Measurements from ENCODE around the gene PROSER2. TPM values are rescaled to one million over a fixed set of nuclear protein-coding genes. Genes with fewer than 3 reads are reported as not detected.

PROSER2 gene
- total and polyA plus RNA-seq, 2 donors (not counting 1 experiment from before 2014, with no cell fraction given) = 0.07 TPM; not detected in 1

DNA sequence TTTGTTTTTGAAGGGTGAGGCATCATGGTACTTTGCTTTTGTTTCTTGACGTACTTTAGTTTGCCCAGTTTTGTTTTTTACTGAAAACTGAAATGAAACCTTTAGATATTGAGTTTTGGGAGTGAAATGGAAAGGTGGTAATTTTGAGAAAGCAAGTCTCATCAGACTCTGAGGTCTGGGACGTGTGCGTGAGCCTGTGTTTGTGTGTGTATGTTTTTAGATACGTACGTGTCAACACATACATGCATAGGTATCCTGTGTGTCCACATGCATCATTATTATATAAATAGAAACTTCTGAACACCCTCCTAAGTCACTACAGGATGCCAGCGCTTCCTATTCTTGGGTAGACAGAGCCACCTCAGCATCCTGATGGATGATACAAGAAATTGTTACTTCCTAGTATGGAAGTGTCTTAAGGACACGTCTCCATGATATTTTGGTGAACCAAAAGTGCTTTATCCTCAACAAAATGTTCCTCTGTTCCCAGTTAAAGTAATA is 47.8 kb downstream of the PROSER2 start:
- Histone ChIP-seq H3K4me2 (replicated peaks; ENCODE audit: low read depth, low read length, poor library complexity, severe bottlenecking) (no peak overlapping the region), H3K9ac (ENCODE audit: low read length) (no peak overlapping the region), H3K4me3 (ENCODE audit: control extremely low read depth in 1 of 5, extremely low read depth in 1 of 5, insufficient read depth in 1 of 5, low read depth in 2 of 5, low read length in 4 of 5) (no peak overlapping the region), H3K27me3 (replicated peaks in 1 of 4; ENCODE audit: control extremely low read depth in 1 of 4, control insufficient read depth in 3 of 4, insufficient read depth in 4 of 4, low read length in 3 of 4) (peaks cover 0 to 5% (median 2%) of the 10 kb centered on the region in 4 experiments), H3K9me3 (ENCODE audit: control extremely low read depth in 1 of 3, control insufficient read depth in 2 of 3, insufficient read depth in 1 of 3, low read length in 2 of 3) (no peaks in the 10 kb centered on the region), H3K27ac (ENCODE audit: low read length in 2 of 2) (no peak overlapping the region), H3K79me2 (ENCODE audit: control insufficient read depth, insufficient read depth, low read length) (no peaks in the 10 kb centered on the region), H2AFZ (ENCODE audit: insufficient read depth, low read depth, low read length, poor library complexity, severe bottlenecking) (no peak overlapping the region), H3K36me3 (replicated peaks in 1 of 2; ENCODE audit: control extremely low read depth in 1 of 2, control insufficient read depth in 1 of 2, extremely low read depth in 1 of 2, insufficient read depth in 2 of 2, low read length in 1 of 2) (no peaks in the 10 kb centered on the region), H3K4me1 (ENCODE audit: control insufficient read depth in 2 of 2, insufficient read depth in 2 of 2, low read length in 2 of 2) (peaks cover 5 to 6% of the 10 kb centered on the region in 2 donors), H4K20me1 (ENCODE audit: control insufficient read depth, insufficient read depth, low read length, poor library complexity, severe bottlenecking) (no peaks in the 10 kb centered on the region)
- Mint-ChIP-seq H3K9me3 (ENCODE audit: insufficient read depth) (no peaks in the 10 kb centered on the region), H3K4me3 (no peak overlapping the region), H3K27ac (no peak overlapping the region), H3K4me1 (peaks cover 2% of the 10 kb centered on the region), H3K27me3 (peaks cover 18% of the 10 kb centered on the region)
- DNase-seq = no peak
- ChIA-PET CTCF (no interaction called here), POLR2A (no interaction called here)
- no peak for ATAC-seq (ENCODE audit: low read depth)
- TF ChIP-seq CTCF (IDR thresholded peaks at IDR 0.05) = no peak
- no peak for TF ChIP-seq EZH2 (IDR thresholded peaks at IDR 0.05; ENCODE audit: borderline replicate concordance, insufficient read depth, low read depth, low read length, poor library complexity, severe bottlenecking)
- intact Hi-C loops (cut with micrococcal nuclease) = no loop called here
- WGBS (ENCODE audit: insufficient coverage) = 71% methylated on average over 1 of the region's 7 CpGs

DNA sequence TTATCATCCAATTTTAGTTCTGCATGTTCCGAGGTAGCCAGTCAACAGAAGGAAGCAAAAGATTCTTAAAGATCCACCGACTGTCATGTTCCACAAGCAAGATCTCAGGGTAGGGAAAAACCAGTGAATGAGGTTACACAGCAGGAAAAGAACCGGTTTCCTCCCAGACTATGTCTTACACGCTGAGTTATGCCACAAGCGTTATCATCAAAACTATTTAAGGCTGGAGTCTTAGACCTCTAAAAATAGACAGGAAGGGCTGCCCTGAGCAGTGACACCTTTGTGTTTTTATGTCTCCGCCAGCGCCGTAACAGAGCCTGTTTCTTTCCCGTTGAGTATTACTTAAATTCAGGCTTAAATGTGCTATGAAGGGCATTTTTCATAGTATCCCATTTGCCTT is 48.3 kb downstream of the PROSER2 start:
- H3K9ac ChIP-seq (ENCODE audit: low read length) = no peak overlapping the region
- peaks cover 5 to 6% of the 10 kb centered on the region in 2 donors for H3K4me1 ChIP-seq (ENCODE audit: control insufficient read depth in 2 of 2, insufficient read depth in 2 of 2, low read length in 2 of 2)
- H3K4me3 ChIP-seq (ENCODE audit: control extremely low read depth in 1 of 5, extremely low read depth in 1 of 5, insufficient read depth in 1 of 5, low read depth in 2 of 5, low read length in 4 of 5) = no peak overlapping the region
- Mint-ChIP-seq H3K4me3 (no peak overlapping the region), H3K9me3 (ENCODE audit: insufficient read depth) (no peaks in the 10 kb centered on the region), H3K27ac (no peak overlapping the region), H3K27me3 (peaks cover 18% of the 10 kb centered on the region), H3K4me1 (peaks cover 2% of the 10 kb centered on the region)
- TF ChIP-seq CTCF (IDR thresholded peaks at IDR 0.05) = no peak
- no peak for TF ChIP-seq EZH2 (IDR thresholded peaks at IDR 0.05; ENCODE audit: borderline replicate concordance, insufficient read depth, low read depth, low read length, poor library complexity, severe bottlenecking)
- ChIA-PET CTCF (no interaction called here), POLR2A (no interaction called here)
- ATAC-seq (ENCODE audit: low read depth) (no peak), DNase-seq (no peak)
- H3K79me2 ChIP-seq (ENCODE audit: control insufficient read depth, insufficient read depth, low read length) = no peaks in the 10 kb centered on the region
- no peaks in the 10 kb centered on the region for H3K9me3 ChIP-seq (ENCODE audit: control extremely low read depth in 1 of 3, control insufficient read depth in 2 of 3, insufficient read depth in 1 of 3, low read length in 2 of 3)
- no peaks in the 10 kb centered on the region for H4K20me1 ChIP-seq (ENCODE audit: control insufficient read depth, insufficient read depth, low read length, poor library complexity, severe bottlenecking)
- no peak overlapping the region for H3K4me2 ChIP-seq (replicated peaks; ENCODE audit: low read depth, low read length, poor library complexity, severe bottlenecking)
- H3K27ac ChIP-seq (ENCODE audit: low read length in 2 of 2) = no peak overlapping the region
- peaks cover 0 to 5% (median 2%) of the 10 kb centered on the region in 4 experiments for H3K27me3 ChIP-seq (replicated peaks in 1 of 4; ENCODE audit: control extremely low read depth in 1 of 4, control insufficient read depth in 3 of 4, insufficient read depth in 4 of 4, low read length in 3 of 4)
- WGBS (ENCODE audit: insufficient coverage) = 3% methylated on average over 5 of the region's 9 CpGs
- intact Hi-C loops (cut with micrococcal nuclease) = no loop called here
- no peak overlapping the region for H2AFZ ChIP-seq (ENCODE audit: insufficient read depth, low read depth, low read length, poor library complexity, severe bottlenecking)
- no peaks in the 10 kb centered on the region for H3K36me3 ChIP-seq (replicated peaks in 1 of 2; ENCODE audit: control extremely low read depth in 1 of 2, control insufficient read depth in 1 of 2, extremely low read depth in 1 of 2, insufficient read depth in 2 of 2, low read length in 1 of 2)
